GM18870 (cell line): ENCODE measurements around the gene FGF18.
"Not testable (repeated sequence)": the region's sequence is repeated elsewhere in the genome, so short reads cannot be mapped to it uniquely, and the experiment has no call there.

Source experiments
- ATAC-seq: cut with Tn5 transposase; IDR thresholded peaks from one replicate; pipeline ENCODE4 v1.9.1; 2021; ENCODE audit warnings: moderate library complexity; ENCODE audit not compliant: unreplicated experiment

FGF18 gene, protein sequence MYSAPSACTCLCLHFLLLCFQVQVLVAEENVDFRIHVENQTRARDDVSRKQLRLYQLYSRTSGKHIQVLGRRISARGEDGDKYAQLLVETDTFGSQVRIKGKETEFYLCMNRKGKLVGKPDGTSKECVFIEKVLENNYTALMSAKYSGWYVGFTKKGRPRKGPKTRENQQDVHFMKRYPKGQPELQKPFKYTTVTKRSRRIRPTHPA

DNA sequence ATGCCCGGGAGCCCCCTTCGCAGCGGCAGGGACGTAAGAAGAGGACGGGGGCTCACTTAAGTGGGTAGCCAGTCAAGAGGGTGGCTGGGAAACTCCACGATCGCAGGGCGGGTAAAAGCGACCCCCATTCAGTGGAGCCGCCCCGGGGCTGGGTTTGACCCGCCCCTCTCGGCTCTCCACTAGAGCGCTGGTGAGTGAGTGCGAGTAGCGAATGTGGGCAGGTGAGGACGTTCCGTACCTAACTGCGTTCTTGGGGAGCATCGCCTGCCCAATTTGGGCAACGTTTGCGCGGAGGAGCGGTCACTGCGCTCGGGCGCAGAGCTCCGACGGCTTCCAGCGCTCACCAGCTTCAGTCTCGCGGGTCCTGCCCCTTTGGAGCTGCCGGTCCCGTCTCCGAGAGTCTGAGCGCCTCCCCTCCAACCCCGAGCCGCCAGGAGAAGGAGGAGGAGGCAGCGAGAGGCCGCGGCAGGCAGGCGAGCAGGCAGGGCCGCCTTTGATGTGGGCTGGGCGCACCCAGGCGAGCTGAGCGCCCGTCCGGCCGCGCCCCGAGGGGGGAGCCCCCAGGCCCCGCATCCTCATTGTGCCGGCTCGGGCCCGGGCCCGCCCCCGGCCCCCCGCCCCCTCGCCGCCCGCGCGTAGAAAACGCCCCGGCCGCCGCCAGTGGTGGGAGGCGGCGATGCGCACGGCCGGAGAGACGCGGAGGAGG, at the start of gene FGF18:
Gene FGF18 (plus strand): TSS at position 666 of the 706 bp plus-strand sequence. CDS start 553 bp downstream, outside the sequence.
- ATAC-seq: peak; percentile 11

DNA sequence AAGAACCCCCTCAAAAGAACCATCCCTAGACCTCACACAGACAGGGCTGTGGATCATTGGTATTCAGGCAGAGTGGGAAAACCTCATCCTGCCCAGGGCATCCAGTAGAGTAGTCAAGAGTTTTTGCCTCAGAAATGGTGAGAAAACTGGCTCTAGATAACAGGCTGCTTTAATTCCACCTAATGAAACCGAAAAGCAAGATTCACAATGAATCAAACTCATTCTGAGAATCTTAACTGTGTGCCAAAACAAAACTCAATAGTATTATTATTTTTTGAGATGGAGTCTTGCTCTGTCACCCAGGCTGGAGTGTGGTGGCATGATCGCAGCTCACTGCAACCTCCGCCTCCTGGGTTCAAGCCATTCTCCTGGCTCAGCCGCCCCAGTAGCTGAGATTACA, 49.5 kb upstream of the FGF18 start:
- no peak for ATAC-seq

- ATAC-seq: not testable (repeated sequence)
Observed at GRCh38 chr5:171370881-171371280, 48.6 kb upstream of the FGF18 start.

- no peak for ATAC-seq
Observed at GRCh38 chr5:171371326-171371725, 48.1 kb upstream of the FGF18 start.

DNA sequence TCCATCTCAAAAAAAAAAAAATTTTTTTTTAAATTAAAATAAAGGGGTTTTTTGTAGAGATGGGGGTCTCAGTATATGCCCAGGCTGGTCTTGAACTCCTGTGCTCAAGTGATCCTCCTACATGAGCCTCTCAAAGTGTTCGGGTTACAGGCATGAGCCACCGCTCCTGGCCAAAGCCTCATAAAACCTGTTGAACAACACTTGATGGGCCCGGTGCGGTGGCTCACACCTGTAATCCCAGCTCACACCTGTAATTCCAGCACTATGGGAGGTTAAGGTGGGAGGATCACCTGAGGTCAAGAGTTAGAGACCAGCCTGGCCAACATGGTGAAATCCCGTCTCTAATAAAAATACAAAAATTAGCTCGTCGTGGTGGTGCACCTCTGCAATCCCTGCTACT, 39.5 kb upstream of the FGF18 start:
- no peak for ATAC-seq

DNA sequence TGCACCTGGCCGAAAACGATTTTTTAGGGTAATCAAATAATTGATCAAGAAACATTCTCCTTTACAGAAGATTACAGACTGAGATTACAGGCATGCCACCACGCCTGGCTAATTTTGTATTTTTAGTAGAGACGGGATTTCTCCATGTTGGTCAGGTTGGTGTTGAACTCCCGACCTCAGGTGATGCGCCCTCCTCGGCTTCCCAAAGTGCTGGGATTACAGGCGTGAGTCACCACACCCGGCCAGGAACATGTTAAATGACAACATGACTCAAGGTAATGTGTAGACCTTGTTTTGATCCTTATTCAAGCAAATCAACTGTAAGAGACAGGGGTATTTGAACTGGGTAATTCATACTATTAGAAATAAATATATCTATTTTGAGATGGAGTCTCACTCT, 35.0 kb upstream of the FGF18 start:
- ATAC-seq: not testable (repeated sequence)

GRCh38 chr5:171384999-171385398, 34.4 kb upstream of the FGF18 start:
- not testable (repeated sequence) for ATAC-seq

DNA sequence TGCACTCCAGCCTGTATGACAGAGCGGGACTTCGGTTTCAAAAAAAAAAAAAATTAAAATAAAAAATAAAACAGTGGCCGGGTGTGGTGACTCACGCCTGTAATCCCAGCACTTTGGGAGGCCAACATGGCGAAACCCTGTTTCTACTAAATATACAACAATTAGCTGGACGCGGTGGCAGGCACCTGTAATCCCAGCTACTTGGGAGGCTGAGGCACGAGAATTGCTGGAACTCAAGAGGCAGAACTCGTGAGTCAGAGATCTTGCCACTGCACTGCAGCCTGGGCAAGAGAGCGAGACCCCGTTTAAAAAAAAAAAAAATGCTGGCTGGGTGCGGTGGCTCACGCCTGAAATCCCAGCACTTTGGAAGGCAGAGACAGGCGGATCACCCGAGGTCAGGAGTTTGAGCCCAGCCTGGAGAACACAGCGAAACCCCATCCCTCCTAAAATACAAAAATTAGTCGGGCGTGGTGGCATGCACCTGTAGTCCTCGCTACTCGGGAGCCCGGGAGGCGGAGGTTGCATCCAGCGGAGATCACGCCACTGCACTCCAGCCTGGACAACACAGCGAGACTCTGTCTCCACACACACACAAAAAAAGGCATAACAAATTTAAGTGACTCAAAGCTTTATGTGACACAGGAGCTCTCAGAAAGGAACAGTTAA, 33.3 kb upstream of the FGF18 start:
- ATAC-seq: no peak

GRCh38 chr5:171386861-171387344, 32.5 kb upstream of the FGF18 start:
- ATAC-seq: peak; percentile 1

- ATAC-seq: peak; percentile 68
Observed at GRCh38 chr5:171387345-171387969, 32.0 kb upstream of the FGF18 start, which contains the start of gene NPM1. NPM1 (plus strand) TSS chr5:171387849; CDS start chr5:171387949, 100 bp downstream.

- peak; percentile 16 for ATAC-seq
Observed at GRCh38 chr5:171387970-171388815, 31.3 kb upstream of the FGF18 start.

DNA sequence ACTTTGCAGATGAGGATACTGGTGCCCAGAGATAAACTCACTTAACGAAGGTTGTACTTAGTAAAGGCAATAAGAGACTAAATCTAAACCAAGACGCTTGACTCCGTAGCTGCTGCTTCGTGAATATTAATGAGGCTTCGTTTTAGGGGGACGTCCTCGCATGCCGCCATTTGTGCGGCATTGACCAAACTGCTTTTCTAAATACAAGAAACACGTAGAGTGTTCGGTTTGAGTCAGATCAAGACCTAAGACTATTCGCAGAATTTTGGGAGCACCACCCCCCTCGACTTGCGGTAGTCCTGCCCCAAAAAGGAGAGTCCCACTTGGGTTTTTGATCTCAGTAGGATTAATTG, 30.7 kb upstream of the FGF18 start:
- ATAC-seq: no peak

DNA sequence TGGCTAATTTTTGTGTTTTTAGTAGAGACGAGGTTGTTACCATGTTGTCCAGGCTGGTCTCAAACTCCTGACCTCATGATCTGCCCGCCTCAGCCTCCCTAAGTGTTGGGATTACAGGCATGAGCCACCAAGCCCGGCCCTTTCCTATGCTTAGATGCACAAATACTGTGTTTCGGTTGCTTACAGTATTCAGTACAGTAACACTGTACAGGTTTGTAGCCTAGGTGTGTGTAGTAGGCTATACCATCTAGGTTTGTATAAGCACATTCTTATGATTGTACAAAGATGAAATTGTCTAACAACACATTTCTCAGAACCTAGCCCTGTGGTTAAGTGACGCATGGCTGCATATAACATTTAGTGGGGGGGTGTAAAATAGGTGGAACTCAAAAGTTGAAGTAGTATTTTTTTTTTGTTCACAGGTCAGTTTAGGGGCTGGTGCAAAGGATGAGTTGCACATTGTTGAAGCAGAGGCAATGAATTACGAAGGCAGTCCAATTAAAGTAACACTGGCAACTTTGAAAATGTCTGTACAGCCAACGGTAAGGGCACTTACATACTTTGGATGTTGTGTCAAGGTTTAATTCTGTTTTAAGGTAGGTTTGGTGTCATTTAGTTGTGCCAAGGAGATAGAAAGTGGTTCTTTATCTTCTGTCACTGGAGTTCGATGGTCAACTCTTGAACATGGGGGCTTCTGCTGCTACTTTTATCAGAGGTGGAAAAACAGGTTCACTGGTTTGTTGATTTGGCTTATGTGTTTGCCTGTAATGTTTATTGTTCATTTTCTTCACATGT, 28.4 kb upstream of the FGF18 start:
- no peak for ATAC-seq

- no peak for ATAC-seq
Observed at GRCh38 chr5:171391996-171392577, 27.4 kb upstream of the FGF18 start.

GRCh38 chr5:171392585-171393159, 26.8 kb upstream of the FGF18 start:
- no peak for ATAC-seq

GRCh38 chr5:171395042-171395441, 24.4 kb upstream of the FGF18 start:
- ATAC-seq: no peak

GRCh38 chr5:171396583-171396982, 22.9 kb upstream of the FGF18 start:
- ATAC-seq: not testable (repeated sequence)

DNA sequence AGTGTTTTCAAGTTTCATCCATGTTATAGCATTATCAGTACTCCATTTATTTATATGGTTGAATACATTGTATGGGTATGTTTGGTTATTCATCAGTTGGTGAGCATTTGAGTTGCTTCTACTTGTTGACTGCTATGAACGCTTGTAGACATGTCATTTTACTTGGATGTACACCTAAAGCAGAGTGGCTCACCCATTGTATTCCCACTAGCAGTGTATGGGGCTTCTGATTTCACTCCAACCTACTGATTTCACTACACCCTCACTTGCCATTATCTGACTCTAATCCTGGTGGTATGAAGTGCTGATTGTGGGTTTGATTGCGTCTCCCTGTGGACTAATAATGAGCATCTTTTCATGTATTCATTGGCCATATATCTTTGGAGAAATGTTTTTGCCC, 22.3 kb upstream of the FGF18 start:
- ATAC-seq: no peak

DNA sequence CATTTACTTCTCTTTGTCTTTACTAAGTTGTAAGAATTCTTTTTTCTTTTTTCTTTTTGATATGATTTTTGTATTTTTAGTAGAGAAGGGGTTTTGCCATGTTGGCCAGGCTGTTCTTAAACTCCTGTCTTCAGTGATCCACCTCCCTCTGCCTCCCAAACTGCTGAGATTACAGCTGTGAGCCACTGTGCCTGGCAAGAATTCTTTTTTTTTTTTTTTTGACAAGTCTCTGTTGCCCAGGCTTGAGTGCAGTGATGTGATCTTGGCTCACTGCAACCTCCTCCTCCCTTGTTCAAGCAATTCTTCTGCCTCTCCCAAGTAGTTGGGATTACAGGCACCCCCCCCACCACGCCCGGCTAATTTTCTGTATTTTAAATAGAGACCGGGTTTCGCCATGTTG, 21.8 kb upstream of the FGF18 start:
- ATAC-seq: no peak
